Cardiac muscle cell (in vitro differentiated cells and primary cell): ENCODE results near the gene SH3BGR. TPM values are rescaled to one million over a fixed set of nuclear protein-coding genes. Genes with fewer than 3 reads are reported as not detected.

Experiments used
- DNase-seq, 2 donors: peaks; one replicate each; pipeline versions ENCODE4 v3.0.0 to v3.0.0-alpha.2; 2010 to 2017; ENCODE audit warnings: low read depth in 1 of 2, low spot score in 1 of 2
- H3K27ac ChIP-seq: fragments of 200-600 bp; sonication (generic); 2 replicates; pipeline ENCODE4 v1.5.1; 2016
- H3K27me3 ChIP-seq: fragments of 200-600 bp; sonication (generic); 2 replicates; pipeline ENCODE4 v1.6.0; 2016; ENCODE audit warnings: control low read depth
- H3K36me3 ChIP-seq: fragments of 200-600 bp; sonication (generic); 2 replicates; pipeline ENCODE4 v1.5.1; 2016; ENCODE audit warnings: control low read depth
- H3K4me1 ChIP-seq: fragments of 200-600 bp; sonication (generic); 2 replicates; pipeline ENCODE4 v1.8.1; 2017; ENCODE audit warnings: low read depth, mild to moderate bottlenecking, mixed run types
- H3K4me3 ChIP-seq: fragments of 200-600 bp; sonication (generic); 2 replicates; pipeline ENCODE4 v1.5.1; 2016; ENCODE audit warnings: mild to moderate bottlenecking
- H3K9me3 ChIP-seq: fragments of 200-600 bp; sonication (generic); 2 replicates; pipeline ENCODE4 v1.5.1; 2017; ENCODE audit warnings: low read depth, mild to moderate bottlenecking, control low read depth
- CTCF ChIP-seq: IDR thresholded peaks from 2 replicates; pipeline ENCODE4 v1.5.1; 2012; ENCODE audit warnings: low read depth, mild to moderate bottlenecking, low read length
- polyA plus RNA-seq: library from polyadenylated mRNA; unstranded; fragments of >200 nt; fragmentation: Nextera tagmentation; extraction: Ambion mirVana; gene quantifications from 2 replicates; pipeline ENCODE4 v1.2.1, GENCODE V29; 2016
- total RNA-seq: library from RNA; depleted of rRNA; stranded (reverse); fragments of >200 nt; gene quantifications from 2 replicates; pipeline ENCODE4 v1.2.3, GENCODE V29; 2016

The SH3BGR gene
- total and polyA plus RNA-seq, 2 experiments from 2014 or later: 168 to 326 TPM

- Histone ChIP-seq H3K4me1 (peaks cover 19% of the 10 kb centered on the region), H3K27ac (peak overlapping the region; percentile 100), H3K36me3 (no peaks in the 10 kb centered on the region), H3K4me3 (no peak overlapping the region), H3K9me3 (no peaks in the 10 kb centered on the region), H3K27me3 (no peaks in the 10 kb centered on the region)
- TF ChIP-seq CTCF: peak; percentile 86
- peak; percentile 66 to 68 for DNase-seq
These were observed 10.0 kb upstream of the SH3BGR start for GRCh38 chr21:39441502-39442475.

DNA sequence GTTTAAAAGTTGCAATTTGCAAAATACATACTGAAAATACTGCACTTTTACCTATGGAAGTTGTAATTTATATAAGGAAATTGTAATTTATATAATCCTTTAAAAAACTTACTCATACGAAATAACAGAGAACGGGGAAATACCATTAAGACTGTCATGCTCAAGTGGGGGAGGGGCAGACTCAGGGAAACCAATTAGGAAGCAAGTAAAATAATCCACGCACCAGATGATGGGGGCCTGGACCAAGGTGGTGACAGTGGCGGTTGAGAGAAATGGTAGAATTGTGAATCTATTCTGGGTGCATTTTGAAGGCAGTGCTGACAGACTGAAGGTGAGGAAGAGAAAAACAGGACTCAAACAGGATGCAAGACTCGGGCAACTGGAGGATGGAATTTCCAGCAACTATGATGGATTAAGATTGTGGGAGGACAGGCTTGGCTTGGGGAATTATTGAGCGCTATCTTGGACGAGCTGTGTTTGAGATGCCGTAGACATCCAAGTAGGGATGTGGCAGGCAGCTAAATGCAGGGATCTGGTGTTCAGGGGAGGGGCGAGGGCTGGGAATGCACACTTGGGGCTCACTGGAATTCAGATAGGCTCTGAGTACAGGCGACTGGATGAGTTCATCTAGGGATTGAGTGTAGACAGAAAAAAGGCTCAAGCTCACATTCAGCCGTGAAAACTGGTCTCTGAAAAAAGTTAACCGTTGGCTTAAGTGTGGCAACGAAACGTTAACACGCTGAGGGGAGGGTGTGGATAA lies 7.2 kb upstream of the SH3BGR start:
- Histone ChIP-seq H3K36me3 (no peaks in the 10 kb centered on the region), H3K4me3 (peak overlapping the region; percentile 90), H3K27ac (peak overlapping the region; percentile 100), H3K9me3 (no peaks in the 10 kb centered on the region), H3K4me1 (peaks cover 19% of the 10 kb centered on the region), H3K27me3 (no peaks in the 10 kb centered on the region)
- peak; percentile 66 to 91 for DNase-seq
- TF ChIP-seq CTCF: no peak

GRCh38 chr21:39445321-39446269 lies 6.2 kb upstream of the SH3BGR start, which contains the start of gene LCA5L:
Gene LCA5L (minus strand): TSS chr21:39445778. CDS start chr21:39428493, 17,285 bp downstream.
- no peaks in the 10 kb centered on the region for H3K36me3 ChIP-seq
- DNase-seq: peak; percentile 94 to 97
- no peaks in the 10 kb centered on the region for H3K9me3 ChIP-seq
- no peak for TF ChIP-seq CTCF
- H3K27ac ChIP-seq: peak within 1 kb of the TSS; percentile 100
- H3K4me1 ChIP-seq: peaks cover 26% of the 10 kb centered on the region
- no peaks in the 10 kb centered on the region for H3K27me3 ChIP-seq
- peak within 1 kb of the TSS; percentile 90 for H3K4me3 ChIP-seq

DNA sequence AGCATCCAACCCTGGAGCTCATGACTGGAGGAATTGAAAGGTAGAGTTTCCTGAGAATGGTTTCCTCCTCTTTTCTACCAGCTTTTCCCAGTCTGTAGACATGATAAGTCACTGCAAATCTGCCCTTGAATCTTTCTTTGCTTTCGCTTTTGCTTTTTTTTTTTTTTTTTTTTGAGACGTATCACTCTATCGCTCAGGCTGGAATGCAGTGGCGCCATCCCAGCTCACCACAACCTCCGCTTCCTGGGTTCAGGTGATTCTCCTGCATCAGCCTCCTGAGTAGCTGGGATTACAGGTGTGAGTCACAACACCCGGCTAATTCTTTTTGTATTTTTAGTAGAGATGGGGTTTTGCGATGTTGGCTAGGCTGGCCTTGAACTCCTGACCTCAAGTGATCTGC lies 4.5 kb upstream of the SH3BGR start:
- no peaks in the 10 kb centered on the region for H3K9me3 ChIP-seq
- no peak for TF ChIP-seq CTCF
- H3K27ac ChIP-seq: no peak overlapping the region
- DNase-seq: no peak
- H3K4me3 ChIP-seq: no peak overlapping the region
- peaks cover 35% of the 10 kb centered on the region for H3K4me1 ChIP-seq
- H3K27me3 ChIP-seq: no peaks in the 10 kb centered on the region
- no peaks in the 10 kb centered on the region for H3K36me3 ChIP-seq
